ENCODE data around the gene AGMO. TPM values are rescaled to one million over a fixed set of nuclear protein-coding genes. Genes with fewer than 3 reads are reported as not detected.

Gene AGMO
- total RNA-seq, 3 donors from 2014 or later (not counting 1 experiment from before 2014, with no cell fraction given): not detected

- no peak overlapping the region for H3K4me3 Mint-ChIP-seq
- H3K27me3 Mint-ChIP-seq (ENCODE audit: low read depth in 2 of 2): no peaks in the 10 kb centered on the region
- H3K36me3 Mint-ChIP-seq: no peaks in the 10 kb centered on the region
- H3K36me3 ChIP-seq (ENCODE audit: control insufficient read depth, insufficient read depth, low read length): no peaks in the 10 kb centered on the region
- H3K4me3 ChIP-seq (ENCODE audit: low read length): no peak overlapping the region
- no peak overlapping the region for H3K27ac ChIP-seq (ENCODE audit: low read length)
- H3K27me3 ChIP-seq (ENCODE audit: control insufficient read depth, insufficient read depth, low read length): no peaks in the 10 kb centered on the region
- no peaks in the 10 kb centered on the region for H3K4me1 ChIP-seq (ENCODE audit: control insufficient read depth, insufficient read depth, low read length)
- DNase-seq (no peak), ATAC-seq (no peak)
- WGBS (ENCODE audit: insufficient coverage): 89% methylated on average over 3 of the region's 3 CpGs
- H3K9me3 Mint-ChIP-seq: peaks cover 8 to 10% of the 10 kb centered on the region in 2 donors
- no peak for TF ChIP-seq CTCF (IDR thresholded peaks at IDR 0.05)
- H3K27ac Mint-ChIP-seq: no peak overlapping the region
- H3K4me1 Mint-ChIP-seq: no peaks in the 10 kb centered on the region
- no peaks in the 10 kb centered on the region for H3K9me3 ChIP-seq (ENCODE audit: control insufficient read depth, insufficient read depth, low read length)
- intact Hi-C loops (cut with micrococcal nuclease): no loop called here
Measured at GRCh38 chr7:15464667-15465121, 97.1 kb downstream of the AGMO start.

- H3K36me3 ChIP-seq (ENCODE audit: control insufficient read depth, insufficient read depth, low read length): no peaks in the 10 kb centered on the region
- Mint-ChIP-seq H3K4me1 (no peaks in the 10 kb centered on the region), H3K4me3 (no peak overlapping the region), H3K9me3 (peaks cover 4 to 5% of the 10 kb centered on the region in 2 donors), H3K27me3 (ENCODE audit: low read depth in 2 of 2) (no peaks in the 10 kb centered on the region), H3K27ac (no peak overlapping the region), H3K36me3 (no peaks in the 10 kb centered on the region)
- DNase-seq (no peak), ATAC-seq (no peak)
- H3K27ac ChIP-seq (ENCODE audit: low read length): no peak overlapping the region
- H3K4me1 ChIP-seq (ENCODE audit: control insufficient read depth, insufficient read depth, low read length): no peaks in the 10 kb centered on the region
- no peak for TF ChIP-seq CTCF (IDR thresholded peaks at IDR 0.05)
- intact Hi-C loops (cut with micrococcal nuclease): no loop called here
- no peaks in the 10 kb centered on the region for H3K27me3 ChIP-seq (ENCODE audit: control insufficient read depth, insufficient read depth, low read length)
- H3K4me3 ChIP-seq (ENCODE audit: low read length): no peak overlapping the region
- 98% methylated on average over 4 of the region's 6 CpGs for WGBS (ENCODE audit: insufficient coverage)
- no peaks in the 10 kb centered on the region for H3K9me3 ChIP-seq (ENCODE audit: control insufficient read depth, insufficient read depth, low read length)
Measured at GRCh38 chr7:15463801-15464666, 97.8 kb downstream of the AGMO start.

- 80% methylated on average over 1 of the region's 2 CpGs for WGBS (ENCODE audit: insufficient coverage)
Measured at GRCh38 chr7:15462721-15463389, 99.0 kb downstream of the AGMO start.

More at GRCh38 chr7:15462721-15463389, 99.0 kb downstream of the AGMO start:
- Histone ChIP-seq H3K4me1 (ENCODE audit: control insufficient read depth, insufficient read depth, low read length) (no peaks in the 10 kb centered on the region), H3K36me3 (ENCODE audit: control insufficient read depth, insufficient read depth, low read length) (no peaks in the 10 kb centered on the region), H3K27ac (ENCODE audit: low read length) (no peak overlapping the region), H3K9me3 (ENCODE audit: control insufficient read depth, insufficient read depth, low read length) (no peaks in the 10 kb centered on the region), H3K27me3 (ENCODE audit: control insufficient read depth, insufficient read depth, low read length) (no peaks in the 10 kb centered on the region), H3K4me3 (ENCODE audit: low read length) (no peak overlapping the region)
- H3K4me3 Mint-ChIP-seq: no peak overlapping the region
- intact Hi-C loops (cut with micrococcal nuclease): no loop called here
- H3K27ac Mint-ChIP-seq: no peak overlapping the region
- H3K4me1 Mint-ChIP-seq: no peaks in the 10 kb centered on the region
- H3K27me3 Mint-ChIP-seq (ENCODE audit: low read depth in 2 of 2): no peaks in the 10 kb centered on the region
- H3K9me3 Mint-ChIP-seq: peaks cover 3 to 4% of the 10 kb centered on the region in 2 donors
- H3K36me3 Mint-ChIP-seq: no peaks in the 10 kb centered on the region
- ATAC-seq (no peak), DNase-seq (no peak)
- no peak for TF ChIP-seq CTCF (IDR thresholded peaks at IDR 0.05)

Data from natural killer cell (primary cell).